ENCODE measurements around the gene PHLPP2.
"Not testable (repeated sequence)": the region's sequence is repeated elsewhere in the genome, so short reads cannot be mapped to it uniquely, and the experiment has no call there.

GRCh38 chr16:71595340-71595826, 129.1 kb downstream of the PHLPP2 start:
- TF ChIP-seq POLR2A, CTCF (IDR thresholded peaks at IDR 0.05): not testable (repeated sequence)
